ENCODE measurements around the gene COX7B2. TPM values are rescaled to one million over a fixed set of nuclear protein-coding genes. Genes with fewer than 3 reads are reported as not detected.

The COX7B2 gene
- total and polyA plus RNA-seq, 2 of the 4 experiments (the other 2 are of a cell fraction), result not detected

- H3K27me3 ChIP-seq (ENCODE audit: control insufficient read depth, insufficient read depth, low read length), result no peaks in the 10 kb centered on the region
- DNase-seq, result no peak
- no peak overlapping the region for H4K5ac ChIP-seq (ENCODE audit: low read depth, low read length)
- H3K56ac ChIP-seq (ENCODE audit: extremely low read depth, insufficient read depth, low read length), result no peak overlapping the region
- no peak overlapping the region for H2AFZ ChIP-seq (replicated peaks; ENCODE audit: low read length, poor library complexity)
- H2BK120ac ChIP-seq (ENCODE audit: low read depth, low read length), result no peak overlapping the region
- intact Hi-C loops (cut with micrococcal nuclease), result no loop called here
- dilution Hi-C loops (cut with HindIII; ENCODE audit: low sequenced_read_pairs, unreplicated experiment), result no loop called here
- no peak overlapping the region for H3K4me2 ChIP-seq (ENCODE audit: low read depth, low read length)
- no peak overlapping the region for H2BK20ac ChIP-seq (ENCODE audit: low read depth, low read length)
- no peaks in the 10 kb centered on the region for H4K20me1 ChIP-seq (ENCODE audit: insufficient read depth, low read length)
- no peak overlapping the region for H3K4ac ChIP-seq (ENCODE audit: low read depth, low read length)
- BruUV-seq (replicated peaks), result no TSS peak
- 0 out of 2 replicates have a peak, but pooled peaks cover 2% of the 10 kb centered on the region for H3K9me1 ChIP-seq (ENCODE audit: insufficient read depth, low read length)
- no peak for TF ChIP-seq FOS (IDR thresholded peaks at IDR 0.05; ENCODE audit: low read depth, low read length)
- no peak for TF ChIP-seq MXI1 (IDR thresholded peaks at IDR 0.05; ENCODE audit: borderline replicate concordance, low read depth, low read length)
- TF ChIP-seq MAFK (IDR thresholded peaks at IDR 0.05; ENCODE audit: low read depth, low read length), result no peak
- no peak for TF ChIP-seq POLR2A (IDR thresholded peaks at IDR 0.05; ENCODE audit: low read depth, low read length)
- no peak for TF ChIP-seq CEBPB (IDR thresholded peaks at IDR 0.05; ENCODE audit: low read depth, low read length)
- TF ChIP-seq CHD1 (IDR thresholded peaks at IDR 0.05; ENCODE audit: low read depth, low read length), result no peak
- TF ChIP-seq MAZ (IDR thresholded peaks at IDR 0.05; ENCODE audit: borderline replicate concordance, low read depth, low read length), result no peak
- TF ChIP-seq BHLHE40 (IDR thresholded peaks at IDR 0.05; ENCODE audit: low read depth, low read length), result no peak
- no peak for TF ChIP-seq SMC3 (IDR thresholded peaks at IDR 0.05; ENCODE audit: low read depth, low read length)
- no peak for TF ChIP-seq ELK1 (IDR thresholded peaks at IDR 0.05; ENCODE audit: borderline replicate concordance, low read depth, low read length)
- TF ChIP-seq NFE2L2 (IDR thresholded peaks at IDR 0.05; ENCODE audit: low read depth, low read length), result no peak
- no peak for TF ChIP-seq USF2 (IDR thresholded peaks at IDR 0.05; ENCODE audit: low read depth, low read length)
- no peak for TF ChIP-seq CTCF (conservative IDR thresholded peaks at IDR 0.05; ENCODE audit: low read depth, low read length)
- TF ChIP-seq RFX5 (IDR thresholded peaks at IDR 0.05; ENCODE audit: low read depth, low read length), result no peak
- no peak for TF ChIP-seq RCOR1 (IDR thresholded peaks at IDR 0.05; ENCODE audit: insufficient replicate concordance, low read length)
- TF ChIP-seq RAD21 (IDR thresholded peaks at IDR 0.05; ENCODE audit: low read length), result no peak
- H3K27ac ChIP-seq (ENCODE audit: insufficient read depth, low read length), result no peak overlapping the region
- no peak overlapping the region for H2AK5ac ChIP-seq (ENCODE audit: low read depth, low read length)
- POLR2A ChIA-PET (ENCODE audit: unreplicated experiment), result no interaction called here
- no peak overlapping the region for H3K9ac ChIP-seq (ENCODE audit: low read depth, low read length)
- no peak overlapping the region for H4K91ac ChIP-seq (ENCODE audit: insufficient read depth, low read depth, low read length)
- CTCF ChIA-PET, result no interaction called here
- no peaks in the 10 kb centered on the region for H3K9me3 ChIP-seq (ENCODE audit: control insufficient read depth, insufficient read depth, low read length)
- H4K8ac ChIP-seq (ENCODE audit: low read depth in 2 of 2, low read length in 2 of 2), result no peak overlapping the region
- peaks cover 1% of the 10 kb centered on the region; the same call in 1 of the 2 replicates for H3K4me1 ChIP-seq (ENCODE audit: control insufficient read depth, insufficient read depth, low read length)
- no peak overlapping the region for H2BK15ac ChIP-seq (ENCODE audit: low read depth, low read length)
- H2AK9ac ChIP-seq (replicated peaks; ENCODE audit: low read depth, low read length, poor library complexity), result no peak overlapping the region
- no peak overlapping the region for H3K14ac ChIP-seq (replicated peaks; ENCODE audit: low read depth, low read length)
- no peak overlapping the region for H2BK5ac ChIP-seq (ENCODE audit: low read depth, low read length, poor library complexity, severe bottlenecking)
- no peak overlapping the region for H3K4me3 ChIP-seq (ENCODE audit: insufficient read depth, low read depth, low read length)
- no peaks in the 10 kb centered on the region for H3K79me1 ChIP-seq (ENCODE audit: low read depth in 1 of 2, low read length in 2 of 2)
- H3K23ac ChIP-seq (ENCODE audit: low read depth, low read length), result no peak overlapping the region
- no peak overlapping the region for H3K18ac ChIP-seq (ENCODE audit: low read depth, low read length)
- in situ Hi-C loops (cut with MboI; ENCODE audit: low sequenced_read_pairs), result loop anchor here (25.0 kb wide), 1 partner anchor 637 kb away; no protein-coding TSS in a partner anchor
- no peaks in the 10 kb centered on the region for H3K36me3 ChIP-seq (ENCODE audit: control insufficient read depth, insufficient read depth, low read length)
- no peak for ATAC-seq (ENCODE audit: low read depth)
Measured at GRCh38 chr4:46924789-46925529, 15.9 kb upstream of the COX7B2 start.

Data from IMR-90 (cell line).